Erythroblast (primary cell): ENCODE measurements around the gene ADAMTSL1.

ENCODE experiments used
- GATA1 ChIP-seq: IDR thresholded peaks from 2 replicates; pipeline ENCODE4 v1.6.1; 2011; ENCODE audit warnings: low read depth, mild to moderate bottlenecking, control low read depth, low read length, moderate library complexity
- POLR2A ChIP-seq: IDR thresholded peaks from 2 replicates; pipeline ENCODE4 v1.6.1; 2011; ENCODE audit warnings: mild to moderate bottlenecking, low read length

DNA sequence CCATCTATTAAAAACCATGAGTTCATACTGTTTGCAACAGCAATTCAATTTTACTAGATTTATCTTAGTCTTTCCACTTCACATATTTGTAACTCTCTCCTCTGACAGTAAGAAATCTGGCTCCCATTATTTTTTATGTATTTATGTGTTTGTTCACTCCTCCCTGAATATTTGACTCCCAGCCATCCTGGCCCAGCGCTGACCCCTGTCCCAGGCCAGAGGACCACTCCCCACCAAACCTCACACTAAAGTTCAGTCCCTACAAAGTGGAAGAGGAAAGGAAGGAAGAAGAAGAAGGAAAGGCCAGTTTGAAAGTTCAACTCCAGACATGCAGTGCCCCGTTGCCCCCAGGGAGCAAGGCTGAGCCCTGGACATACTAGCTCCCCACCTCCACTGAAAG is 271.8 kb downstream of the ADAMTSL1 start:
- no peak for TF ChIP-seq POLR2A
- no peak for TF ChIP-seq GATA1
